ENCODE data around the gene RNF207. TPM values are rescaled to one million over a fixed set of nuclear protein-coding genes. Genes with fewer than 3 reads are reported as not detected.
A peak's percentile ranks its signal among the peaks of the same experiment; 100 is the strongest.

RNF207 gene
- total RNA-seq, 1 donor = 42.7 TPM

- peaks cover 64% of the 10 kb centered on the region for H3K27me3 ChIP-seq (ENCODE audit: insufficient read depth, low read length)
- peak; percentile 86 for DNase-seq (ENCODE audit: insufficient read length, low spot score, missing footprints)
- no peaks in the 10 kb centered on the region for H3K36me3 ChIP-seq (ENCODE audit: insufficient read depth, low read length)
- no peaks in the 10 kb centered on the region for H3K79me2 ChIP-seq (ENCODE audit: insufficient read depth, low read length)
- H3K27ac ChIP-seq (ENCODE audit: low read depth, low read length) = no peak overlapping the region
- no peaks in the 10 kb centered on the region for H4K20me1 ChIP-seq (ENCODE audit: insufficient read depth, low read length)
- H3K9me3 ChIP-seq (ENCODE audit: low read depth, low read length) = no peaks in the 10 kb centered on the region
- H3K4me3 ChIP-seq (ENCODE audit: insufficient read depth, low read length) = no peak overlapping the region
- H2AFZ ChIP-seq (ENCODE audit: low read length) = no peak overlapping the region
- TF ChIP-seq, protein P1, sequence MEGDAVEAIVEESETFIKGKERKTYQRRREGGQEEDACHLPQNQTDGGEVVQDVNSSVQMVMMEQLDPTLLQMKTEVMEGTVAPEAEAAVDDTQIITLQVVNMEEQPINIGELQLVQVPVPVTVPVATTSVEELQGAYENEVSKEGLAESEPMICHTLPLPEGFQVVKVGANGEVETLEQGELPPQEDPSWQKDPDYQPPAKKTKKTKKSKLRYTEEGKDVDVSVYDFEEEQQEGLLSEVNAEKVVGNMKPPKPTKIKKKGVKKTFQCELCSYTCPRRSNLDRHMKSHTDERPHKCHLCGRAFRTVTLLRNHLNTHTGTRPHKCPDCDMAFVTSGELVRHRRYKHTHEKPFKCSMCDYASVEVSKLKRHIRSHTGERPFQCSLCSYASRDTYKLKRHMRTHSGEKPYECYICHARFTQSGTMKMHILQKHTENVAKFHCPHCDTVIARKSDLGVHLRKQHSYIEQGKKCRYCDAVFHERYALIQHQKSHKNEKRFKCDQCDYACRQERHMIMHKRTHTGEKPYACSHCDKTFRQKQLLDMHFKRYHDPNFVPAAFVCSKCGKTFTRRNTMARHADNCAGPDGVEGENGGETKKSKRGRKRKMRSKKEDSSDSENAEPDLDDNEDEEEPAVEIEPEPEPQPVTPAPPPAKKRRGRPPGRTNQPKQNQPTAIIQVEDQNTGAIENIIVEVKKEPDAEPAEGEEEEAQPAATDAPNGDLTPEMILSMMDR (IDR thresholded peaks at IDR 0.05; ENCODE audit: extremely low read depth, low read depth, low read length) = no peak
- no peak overlapping the region for H3K4me2 ChIP-seq (ENCODE audit: insufficient read depth, low read length)
- no peaks in the 10 kb centered on the region for H3K4me1 ChIP-seq (ENCODE audit: insufficient read depth, low read length)
Observed at GRCh38 chr1:6241107-6241886, 35.4 kb downstream of the RNF207 start.

- H3K4me3 ChIP-seq (ENCODE audit: insufficient read depth, low read length) = no peak overlapping the region
- TF ChIP-seq, protein P1 (IDR thresholded peaks at IDR 0.05; ENCODE audit: extremely low read depth, low read depth, low read length) = no peak
- peaks cover 7% of the 10 kb centered on the region for H4K20me1 ChIP-seq (ENCODE audit: insufficient read depth, low read length)
- no peaks in the 10 kb centered on the region for H3K36me3 ChIP-seq (ENCODE audit: insufficient read depth, low read length)
- DNase-seq (ENCODE audit: insufficient read length, low spot score, missing footprints) = peak; percentile 90
- H3K4me1 ChIP-seq (ENCODE audit: insufficient read depth, low read length) = peaks cover 4% of the 10 kb centered on the region
- H3K27ac ChIP-seq (ENCODE audit: low read depth, low read length) = no peak overlapping the region
- no peaks in the 10 kb centered on the region for H3K9me3 ChIP-seq (ENCODE audit: low read depth, low read length)
- H3K79me2 ChIP-seq (ENCODE audit: insufficient read depth, low read length) = no peaks in the 10 kb centered on the region
- peaks cover 64% of the 10 kb centered on the region for H3K27me3 ChIP-seq (ENCODE audit: insufficient read depth, low read length)
- H3K4me2 ChIP-seq (ENCODE audit: insufficient read depth, low read length) = no peak overlapping the region
- H2AFZ ChIP-seq (ENCODE audit: low read length) = no peak overlapping the region
Observed at GRCh38 chr1:6241887-6242740, 36.2 kb downstream of the RNF207 start.

DNA sequence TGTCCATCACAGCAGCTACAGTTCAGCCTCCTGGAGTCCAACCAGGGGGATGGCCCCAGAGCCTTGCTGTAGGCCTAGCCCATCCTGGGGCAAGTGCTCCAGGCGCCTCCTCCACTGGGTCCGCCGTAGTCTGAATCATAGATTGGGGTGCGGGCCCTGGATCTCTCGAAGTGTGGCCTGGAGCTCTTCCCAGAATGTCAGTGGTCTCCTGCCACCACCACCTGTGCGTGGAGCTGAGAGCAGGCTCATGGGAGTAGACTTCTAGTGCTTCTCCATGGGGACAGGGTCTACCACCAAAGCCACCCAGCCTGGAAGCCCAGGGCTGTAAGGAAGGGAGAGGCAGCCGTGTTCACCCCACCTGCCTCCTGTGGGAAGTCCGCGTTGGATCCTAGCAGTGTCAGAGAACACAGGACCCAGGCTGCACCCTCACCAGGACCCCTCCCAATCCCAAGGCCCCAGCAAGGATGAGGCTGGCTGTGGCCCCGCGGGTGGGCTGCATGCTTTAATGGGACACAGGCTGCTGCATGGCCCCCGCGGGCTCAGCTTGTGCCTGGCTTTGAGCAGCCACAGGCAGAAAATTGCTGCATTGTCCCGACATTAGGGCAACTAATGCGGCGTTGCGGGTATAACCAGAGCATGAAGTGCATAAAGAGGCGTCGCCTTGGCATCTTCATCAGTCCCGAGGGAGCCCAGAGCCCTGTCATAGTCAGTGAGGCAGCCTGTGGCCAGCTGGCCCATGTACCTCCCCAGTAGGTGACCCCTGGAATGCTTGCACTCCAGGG, 37.3 kb downstream of the RNF207 start:
- TF ChIP-seq, protein P1 (IDR thresholded peaks at IDR 0.05; ENCODE audit: extremely low read depth, low read depth, low read length) = no peak
- H3K27me3 ChIP-seq (ENCODE audit: insufficient read depth, low read length) = peaks cover 68% of the 10 kb centered on the region
- H3K4me1 ChIP-seq (ENCODE audit: insufficient read depth, low read length) = peaks cover 4% of the 10 kb centered on the region
- H2AFZ ChIP-seq (ENCODE audit: low read length) = no peak overlapping the region
- H3K79me2 ChIP-seq (ENCODE audit: insufficient read depth, low read length) = no peaks in the 10 kb centered on the region
- peaks cover 7% of the 10 kb centered on the region for H4K20me1 ChIP-seq (ENCODE audit: insufficient read depth, low read length)
- H3K9me3 ChIP-seq (ENCODE audit: low read depth, low read length) = no peaks in the 10 kb centered on the region
- DNase-seq (ENCODE audit: insufficient read length, low spot score, missing footprints) = peak; percentile 85
- H3K27ac ChIP-seq (ENCODE audit: low read depth, low read length) = no peak overlapping the region
- no peaks in the 10 kb centered on the region for H3K36me3 ChIP-seq (ENCODE audit: insufficient read depth, low read length)
- no peak overlapping the region for H3K4me3 ChIP-seq (ENCODE audit: insufficient read depth, low read length)
- H3K4me2 ChIP-seq (ENCODE audit: insufficient read depth, low read length) = no peak overlapping the region

All from osteoblast (primary cell).